Ishikawa (cell line): ENCODE measurements around the gene DOCK1.

ENCODE experiments used
- CEBPB ChIP-seq: IDR thresholded peaks from 2 replicates; pipeline ENCODE4 v1.6.1; 2012
- CREB1 ChIP-seq: IDR thresholded peaks from 2 replicates; pipeline ENCODE4 v1.6.1; 2012; ENCODE audit warnings: low read depth
- EGR1 ChIP-seq: IDR thresholded peaks from 2 replicates; pipeline ENCODE4 v1.6.1; 2012
- EP300 ChIP-seq: IDR thresholded peaks from 2 replicates; pipeline ENCODE4 v1.6.1; 2012; ENCODE audit warnings: borderline replicate concordance
- FOXM1 ChIP-seq: IDR thresholded peaks from 2 replicates; pipeline ENCODE4 v1.6.1; 2012; ENCODE audit warnings: low read depth, borderline replicate concordance
- MAX ChIP-seq: IDR thresholded peaks from 2 replicates; pipeline ENCODE4 v1.6.1; 2012
- NFIC ChIP-seq: IDR thresholded peaks from 2 replicates; pipeline ENCODE4 v1.6.1; 2012
- RAD21 ChIP-seq: IDR thresholded peaks from 2 replicates; pipeline ENCODE4 v1.6.1; 2012; ENCODE audit warnings: low read depth
- REST ChIP-seq: IDR thresholded peaks from 2 replicates; pipeline ENCODE4 v1.6.1; 2012; ENCODE audit warnings: low read depth, mild to moderate bottlenecking
- TAF1 ChIP-seq: IDR thresholded peaks from 2 replicates; pipeline ENCODE4 v1.6.1; 2012; ENCODE audit warnings: low read depth, mild to moderate bottlenecking
- TCF12 ChIP-seq: IDR thresholded peaks from 2 replicates; pipeline ENCODE4 v1.6.1; 2012; ENCODE audit warnings: low read depth
- TEAD4 ChIP-seq: IDR thresholded peaks from 2 replicates; pipeline ENCODE4 v1.6.1; 2012
- USF1 ChIP-seq: IDR thresholded peaks from 2 replicates; pipeline ENCODE4 v1.6.1; 2012
- YY1 ChIP-seq: IDR thresholded peaks from 2 replicates; pipeline ENCODE4 v1.6.1; 2012; ENCODE audit warnings: low read depth
- ZBTB7A ChIP-seq: IDR thresholded peaks from 2 replicates; pipeline ENCODE4 v1.6.1; 2012; ENCODE audit warnings: low read depth

DOCK1 gene

GRCh38 chr10:127313996-127314700 lies 408.9 kb downstream of the DOCK1 start:
- TF ChIP-seq NFIC (no peak), TCF12 (no peak), EGR1 (no peak), TAF1 (no peak), USF1 (no peak), TEAD4 (no peak), YY1 (no peak), FOXM1 (no peak), EP300 (no peak)

- TF ChIP-seq YY1 (no peak), CREB1 (no peak), TCF12 (no peak), REST (no peak), TEAD4 (no peak), EGR1 (no peak), RAD21 (no peak), USF1 (no peak)
These were observed 409.6 kb downstream of the DOCK1 start for GRCh38 chr10:127314797-127315196.

GRCh38 chr10:127315888-127316287 lies 410.7 kb downstream of the DOCK1 start:
- TF ChIP-seq TAF1 = no peak
- no peak for TF ChIP-seq RAD21
- TF ChIP-seq YY1 = no peak

GRCh38 chr10:127318396-127318795 lies 413.2 kb downstream of the DOCK1 start:
- TF ChIP-seq TCF12 (no peak), EGR1 (no peak), USF1 (no peak), FOXM1 (no peak), RAD21 (no peak), NFIC (no peak), ZBTB7A (no peak)

- TF ChIP-seq CREB1 = no peak
- TF ChIP-seq EP300 = no peak
- TF ChIP-seq REST = no peak
These were observed 414.0 kb downstream of the DOCK1 start for GRCh38 chr10:127319271-127319670.

GRCh38 chr10:127319691-127320090 lies 414.5 kb downstream of the DOCK1 start:
- no peak for TF ChIP-seq MAX
- no peak for TF ChIP-seq TAF1
- TF ChIP-seq RAD21 = no peak
- TF ChIP-seq NFIC = no peak
- TF ChIP-seq TEAD4 = no peak
- no peak for TF ChIP-seq YY1
- TF ChIP-seq EGR1 = no peak
- TF ChIP-seq FOXM1 = no peak
- TF ChIP-seq REST = no peak
- TF ChIP-seq CEBPB = no peak
- no peak for TF ChIP-seq USF1
- TF ChIP-seq CREB1 = no peak
- TF ChIP-seq TCF12 = no peak
- no peak for TF ChIP-seq EP300
